T follicular helper cell (primary cell): ENCODE results near the gene BTN1A1.

Experiments
- DNase-seq: peaks from one replicate; pipeline ENCODE4 v3.0.0-alpha.2; 2020; ENCODE audit warnings: low read depth

The BTN1A1 gene

DNA sequence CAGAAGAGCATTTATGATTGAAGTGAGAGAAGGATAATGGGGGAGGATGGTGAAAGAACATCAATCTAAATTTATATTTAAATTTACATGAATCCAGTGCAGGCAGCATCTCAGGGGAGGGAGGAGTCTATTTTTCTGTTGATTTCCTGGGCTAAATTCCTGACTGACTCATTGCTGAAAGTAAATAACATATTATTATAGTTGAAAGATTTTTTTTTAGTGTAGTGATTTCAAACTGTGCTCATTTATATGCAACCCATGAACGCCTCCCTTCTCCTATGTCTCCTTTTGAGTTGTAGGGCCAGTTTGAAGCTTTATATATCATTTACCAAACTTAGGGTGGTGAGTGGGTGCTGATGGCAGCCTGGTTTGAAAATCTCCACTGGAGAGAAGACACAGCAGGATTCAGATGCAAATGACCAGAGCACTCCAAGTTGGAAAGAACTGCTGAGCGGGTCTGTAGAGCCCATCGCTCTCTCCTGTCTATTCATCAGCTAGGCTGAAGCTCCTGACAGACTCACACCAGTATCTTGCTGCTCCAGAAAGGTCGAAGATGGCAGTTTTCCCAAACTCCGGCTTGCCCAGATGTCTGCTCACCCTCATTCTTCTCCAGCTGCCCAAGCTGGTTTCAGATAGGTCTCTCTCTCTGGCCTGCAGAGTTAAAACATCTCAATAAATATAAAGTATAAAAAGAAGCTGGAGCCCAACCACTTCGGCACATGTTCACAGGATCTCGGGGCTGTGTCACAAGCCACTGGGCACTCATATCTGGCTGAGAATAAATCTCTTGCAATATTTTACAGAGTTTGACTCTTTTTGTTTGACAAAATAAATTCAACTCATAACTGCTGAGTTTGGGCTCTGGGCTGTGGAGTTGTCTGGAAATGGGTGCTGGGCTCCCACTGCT, 24.0 kb upstream of the BTN1A1 start:
- no peak for DNase-seq

- no peak for DNase-seq
Observed at GRCh38 chr6:26476896-26477295, 23.2 kb upstream of the BTN1A1 start.

- DNase-seq, result no peak
Observed at GRCh38 chr6:26477426-26477825, 22.7 kb upstream of the BTN1A1 start.

DNA sequence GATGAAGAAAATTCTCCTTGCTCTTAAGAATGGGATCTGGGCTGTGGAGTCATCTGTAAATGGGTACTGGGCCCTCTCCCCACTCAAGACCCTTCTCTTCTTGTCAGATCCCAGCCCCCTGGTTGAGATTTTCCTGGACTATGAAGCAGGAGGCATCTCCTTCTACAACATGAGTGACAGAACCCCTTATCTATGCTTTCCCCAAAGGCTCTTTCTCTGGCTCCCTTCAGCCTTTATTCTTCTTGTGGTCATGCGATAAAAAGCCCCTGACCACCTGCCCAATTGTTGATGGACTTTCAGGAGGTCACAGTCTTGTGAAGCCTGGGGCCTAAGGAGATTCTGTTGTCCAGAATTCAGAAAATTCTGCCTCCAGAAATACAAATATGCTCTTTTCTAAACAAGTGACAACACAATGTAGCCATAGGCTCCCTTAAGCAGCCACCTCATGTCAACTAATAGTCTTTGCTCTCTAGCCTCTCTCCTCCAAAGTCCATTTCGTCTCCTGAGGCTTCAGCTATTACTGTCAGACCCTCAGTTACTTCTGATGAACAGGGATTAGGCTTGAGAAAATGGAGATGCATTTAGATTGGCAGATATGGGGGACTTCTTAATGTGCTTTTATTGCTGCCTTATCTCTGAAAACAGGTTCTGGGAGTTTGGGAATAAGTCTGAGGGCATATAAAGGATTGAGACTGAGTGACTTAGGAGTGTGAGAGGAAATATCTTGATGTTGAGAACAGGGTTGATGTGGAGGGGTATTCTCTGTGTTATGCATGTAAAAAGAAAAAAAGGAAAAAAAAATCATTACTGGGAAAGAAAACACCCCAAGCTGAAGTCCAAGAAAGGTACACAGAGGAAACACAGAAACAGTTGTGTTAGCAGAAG, 21.8 kb upstream of the BTN1A1 start:
- no peak for DNase-seq

DNA sequence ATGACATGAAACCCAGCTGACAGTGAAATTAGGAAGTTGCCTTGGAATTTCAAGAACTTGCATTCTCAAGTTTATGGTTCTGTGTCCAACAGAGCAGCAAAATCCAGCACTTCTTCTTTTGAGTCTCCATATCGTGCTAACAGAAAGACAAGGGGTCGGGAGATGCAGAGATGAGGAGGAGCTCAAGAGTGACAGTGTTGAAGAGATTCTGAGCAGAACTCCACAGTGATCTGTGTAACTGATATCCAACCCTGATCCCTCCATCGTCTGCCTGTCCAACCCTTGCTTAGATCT, 21.2 kb upstream of the BTN1A1 start:
- no peak for DNase-seq

DNA sequence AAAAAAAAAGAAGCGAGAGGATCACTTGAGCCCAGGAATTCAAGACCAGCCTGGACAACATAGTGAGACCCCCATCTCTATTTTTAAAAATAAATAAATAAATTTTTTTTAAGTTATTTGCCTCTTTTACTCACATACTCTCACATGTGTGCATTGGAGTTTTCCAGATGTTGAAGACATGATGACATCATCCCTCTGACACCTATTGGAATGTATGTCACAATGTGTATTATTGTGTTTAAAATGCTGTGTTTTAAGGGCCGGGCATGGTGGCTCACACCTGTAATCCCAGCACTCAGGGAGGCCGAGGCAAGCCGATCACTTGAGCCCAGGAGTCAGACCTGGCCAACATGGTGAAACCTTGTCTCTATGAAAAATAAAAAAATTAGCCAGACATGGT, 17.8 kb upstream of the BTN1A1 start:
- DNase-seq, result no peak

DNA sequence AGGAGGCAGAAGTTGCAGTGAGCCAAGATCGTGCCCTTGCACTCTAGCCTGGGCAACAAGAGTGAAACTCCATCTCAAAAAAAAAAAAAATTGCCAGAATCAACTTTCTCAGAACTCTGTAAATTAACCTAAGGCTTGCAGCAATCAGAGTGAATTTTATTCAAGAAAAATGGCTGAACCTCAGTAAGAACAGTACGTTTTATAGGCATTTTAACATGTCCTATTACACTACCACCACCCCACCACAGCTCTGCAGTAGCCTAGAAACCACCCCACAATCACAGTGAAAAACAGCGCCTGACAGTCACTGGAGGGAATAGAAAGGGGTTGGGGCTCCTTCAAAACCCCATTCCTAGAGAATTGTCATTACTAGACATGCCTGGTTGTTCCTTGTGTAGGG, 16.4 kb upstream of the BTN1A1 start:
- DNase-seq, result no peak

DNA sequence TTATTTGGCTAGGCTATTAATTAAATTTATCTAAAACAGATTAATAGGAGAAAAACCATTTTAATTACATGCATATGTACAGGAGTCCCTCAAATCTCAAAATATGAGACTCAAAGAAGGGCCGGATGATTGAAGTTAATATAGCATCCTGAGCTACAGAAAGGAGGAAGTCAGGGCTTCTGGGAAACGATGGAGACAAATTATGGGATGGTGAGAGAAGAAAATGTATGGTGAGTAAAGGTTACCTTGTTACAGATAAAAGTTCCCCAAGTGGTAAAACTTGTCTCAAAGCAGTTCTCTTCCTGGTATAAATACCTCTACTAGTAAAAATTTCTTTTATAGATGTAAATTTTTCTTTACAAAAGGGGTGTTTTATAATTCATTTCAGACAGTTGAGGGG, 15.9 kb upstream of the BTN1A1 start:
- DNase-seq, result no peak

GRCh38 chr6:26485112-26485780, 14.9 kb upstream of the BTN1A1 start:
- no peak for DNase-seq

DNA sequence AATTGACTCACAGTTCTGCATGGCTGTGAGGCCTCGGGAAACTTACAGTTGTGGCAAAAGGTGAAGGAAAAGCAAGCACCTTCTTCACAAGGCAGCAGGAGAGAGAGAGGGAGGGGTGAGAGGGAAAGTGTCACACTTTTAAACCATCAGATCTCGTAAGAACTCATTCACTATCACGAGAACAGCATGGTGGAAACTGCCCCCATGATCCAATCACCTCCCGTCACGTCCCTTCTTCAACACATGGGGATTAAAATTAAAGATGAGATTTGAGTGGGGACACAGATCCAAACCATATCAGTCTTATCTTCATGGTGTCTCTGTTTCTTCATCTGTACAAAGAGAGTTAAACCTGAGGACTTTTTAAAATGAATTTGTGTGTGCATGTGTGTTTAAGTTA, 13.7 kb upstream of the BTN1A1 start:
- DNase-seq, result no peak

GRCh38 chr6:26487466-26487865, 12.6 kb upstream of the BTN1A1 start:
- no peak for DNase-seq

GRCh38 chr6:26489996-26490964, 9.8 kb upstream of the BTN1A1 start:
- no peak for DNase-seq

DNA sequence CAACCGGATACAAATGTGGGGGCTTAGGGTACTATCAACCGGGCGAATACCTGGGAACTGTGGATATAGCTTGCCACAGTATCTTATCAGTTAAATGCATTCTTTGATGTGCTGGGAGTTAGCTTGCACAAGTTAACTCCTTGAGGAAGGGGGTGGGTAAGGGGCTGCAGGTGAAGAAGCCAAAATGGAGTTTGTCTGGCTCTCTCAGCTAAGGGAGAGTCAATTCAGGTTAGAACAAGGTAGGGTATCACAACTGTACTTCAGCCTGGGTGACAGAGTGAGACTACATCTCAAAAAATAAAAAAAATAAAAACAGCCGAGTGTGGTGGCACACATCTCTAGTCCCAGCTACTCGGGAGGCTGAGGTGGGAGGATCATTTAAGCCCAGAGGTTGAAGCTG, 8.5 kb upstream of the BTN1A1 start:
- DNase-seq, result no peak

DNA sequence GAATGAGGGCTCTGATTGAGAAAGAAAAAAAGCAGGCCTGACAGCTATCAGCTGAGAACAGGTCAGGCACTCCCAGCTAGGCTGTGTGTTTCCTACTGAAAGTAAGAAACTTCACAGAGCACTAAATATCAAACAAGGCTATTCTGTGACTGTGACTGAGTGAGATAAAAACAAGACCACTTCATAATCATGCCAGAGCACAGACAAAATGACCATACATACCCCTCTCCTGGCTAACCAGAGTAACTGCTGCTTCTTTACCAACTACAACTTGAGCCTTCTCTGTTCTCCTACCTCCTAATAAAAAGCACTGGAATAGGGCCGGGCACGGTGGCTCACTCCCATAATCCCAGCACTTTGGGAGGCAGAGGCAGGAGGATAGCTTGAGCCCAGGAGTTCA, 6.8 kb upstream of the BTN1A1 start:
- no peak for DNase-seq

GRCh38 chr6:26494117-26494516, 6.0 kb upstream of the BTN1A1 start:
- no peak for DNase-seq

GRCh38 chr6:26495281-26495680, 4.8 kb upstream of the BTN1A1 start:
- no peak for DNase-seq

DNA sequence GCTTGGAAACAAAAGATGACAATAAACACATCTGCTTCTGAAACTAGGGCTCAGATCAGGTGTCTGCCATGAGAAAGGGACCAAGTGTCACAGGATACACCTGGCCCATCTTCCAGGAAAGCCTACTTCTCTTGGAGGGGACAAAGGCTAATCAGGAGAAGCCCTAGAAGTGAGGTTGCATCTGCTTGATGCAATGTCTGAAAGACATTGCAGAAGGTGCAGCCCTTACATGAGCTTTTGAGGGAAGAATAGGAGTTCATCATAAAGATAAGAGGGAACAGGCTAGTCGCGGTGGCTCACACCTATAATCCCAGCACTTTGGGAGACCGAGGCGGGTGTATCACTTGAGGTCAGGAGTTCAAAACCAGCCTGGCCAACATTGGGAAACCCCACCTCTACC, 2.5 kb upstream of the BTN1A1 start:
- DNase-seq, result no peak

GRCh38 chr6:26501482-26501986, 1.4 kb downstream of the BTN1A1 start:
- DNase-seq, result peak; percentile 4

DNA sequence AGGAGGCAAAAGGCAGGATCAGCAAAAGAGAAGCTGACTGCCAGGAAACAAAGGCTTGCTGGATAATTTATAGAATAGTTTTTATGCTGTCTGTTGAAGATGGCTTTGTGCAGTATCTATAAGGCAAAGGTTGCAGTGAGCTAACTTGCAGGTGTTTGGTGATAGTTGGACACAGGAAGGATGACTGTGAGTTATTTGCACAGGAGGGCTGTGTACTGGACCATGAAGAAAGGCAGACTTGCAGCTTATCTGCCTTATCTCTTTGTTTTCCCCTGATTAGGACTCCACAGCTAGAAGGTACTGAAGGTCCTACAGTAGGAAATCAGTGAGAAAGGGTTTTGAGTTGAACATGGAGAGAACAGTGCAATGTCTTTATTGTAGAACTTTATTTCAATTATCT, 2.1 kb downstream of the BTN1A1 start:
- no peak for DNase-seq

DNA sequence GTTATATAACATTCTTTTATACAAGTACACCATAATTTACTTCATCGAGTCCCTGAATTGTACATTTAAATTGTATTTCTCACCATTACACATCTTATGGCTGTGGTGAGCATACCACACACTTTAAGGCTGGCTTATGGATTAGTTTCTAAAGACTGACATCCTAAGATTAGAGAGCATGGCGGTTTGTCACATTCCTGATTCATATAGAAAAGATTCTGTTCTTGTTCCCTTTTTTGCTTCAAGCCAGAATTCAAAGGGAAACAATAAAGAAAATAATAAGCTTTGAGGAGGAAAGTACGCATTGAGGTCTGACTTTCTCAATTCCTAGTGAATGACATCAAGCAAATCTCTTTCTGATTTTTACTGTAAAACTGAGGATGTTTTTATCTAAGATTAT, 2.5 kb downstream of the BTN1A1 start:
- no peak for DNase-seq

DNA sequence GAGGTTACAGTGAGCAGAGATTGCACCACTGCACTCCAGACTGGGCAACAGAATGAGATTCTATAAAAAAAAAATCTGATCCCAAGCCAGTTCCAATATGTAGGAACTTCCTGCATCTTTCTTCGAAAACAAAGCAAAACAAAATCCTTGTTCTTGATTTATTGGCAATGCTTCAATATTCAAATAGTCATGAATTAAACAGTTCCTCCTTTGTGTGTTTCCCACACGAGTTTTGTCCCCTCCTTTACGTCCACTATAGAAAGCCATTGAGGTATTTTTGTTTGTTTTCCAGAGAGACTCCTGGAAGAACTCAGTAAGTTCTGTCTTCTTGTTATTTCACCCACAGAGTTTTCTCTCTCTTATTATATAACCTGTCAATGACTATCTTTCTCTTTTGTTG, 7.6 kb downstream of the BTN1A1 start:
- no peak for DNase-seq
